Colon (tissue), 2 donors: ENCODE results near the gene SGIP1.
"Not testable (repeated sequence)": the region's sequence is repeated elsewhere in the genome, so short reads cannot be mapped to it uniquely, and the experiment has no call there.

Experiments used
- FAIRE-seq: peaks from 2 replicates; lab custom pipeline; 2012; peaks lifted over from hg19 to GRCh38; lab: Jason Lieb, UNC
- donor health status: control.
- donor health status: control.

Gene SGIP1

DNA sequence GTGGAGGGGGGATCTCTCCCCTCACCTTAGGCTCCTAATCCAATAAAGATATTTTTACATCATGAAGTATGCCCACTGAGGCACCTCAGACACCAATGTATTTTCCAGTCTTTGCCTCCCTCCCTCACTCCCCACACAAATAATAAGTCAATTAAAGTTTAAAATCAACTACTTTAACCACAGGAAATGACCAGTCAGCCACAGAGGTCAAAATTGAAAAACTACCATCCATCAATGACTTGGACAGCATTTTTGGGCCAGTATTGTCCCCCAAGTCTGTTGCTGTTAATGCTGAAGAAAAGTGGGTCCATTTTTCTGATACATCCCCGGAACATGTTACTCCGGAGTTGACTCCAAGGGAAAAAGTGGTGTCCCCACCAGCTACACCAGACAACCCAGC lies 147.7 kb downstream of the SGIP1 start:
- FAIRE-seq: no peak

DNA sequence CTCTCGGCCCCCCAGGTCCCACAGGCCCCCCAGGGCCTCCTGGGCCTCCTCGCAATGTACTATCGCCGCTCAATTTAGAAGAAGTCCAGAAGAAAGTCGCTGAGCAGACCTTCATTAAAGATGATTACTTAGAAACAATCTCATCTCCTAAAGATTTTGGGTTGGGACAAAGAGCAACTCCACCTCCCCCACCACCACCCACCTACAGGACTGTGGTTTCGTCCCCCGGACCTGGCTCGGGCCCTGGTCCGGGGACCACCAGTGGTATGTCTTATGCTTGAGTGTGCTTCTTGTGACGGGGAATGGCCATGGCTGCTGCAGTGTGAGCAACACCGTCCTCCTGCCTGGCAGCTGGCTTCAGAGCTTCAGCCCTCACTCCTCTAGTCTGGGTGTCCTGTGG lies 148.2 kb downstream of the SGIP1 start:
- FAIRE-seq: no peak

DNA sequence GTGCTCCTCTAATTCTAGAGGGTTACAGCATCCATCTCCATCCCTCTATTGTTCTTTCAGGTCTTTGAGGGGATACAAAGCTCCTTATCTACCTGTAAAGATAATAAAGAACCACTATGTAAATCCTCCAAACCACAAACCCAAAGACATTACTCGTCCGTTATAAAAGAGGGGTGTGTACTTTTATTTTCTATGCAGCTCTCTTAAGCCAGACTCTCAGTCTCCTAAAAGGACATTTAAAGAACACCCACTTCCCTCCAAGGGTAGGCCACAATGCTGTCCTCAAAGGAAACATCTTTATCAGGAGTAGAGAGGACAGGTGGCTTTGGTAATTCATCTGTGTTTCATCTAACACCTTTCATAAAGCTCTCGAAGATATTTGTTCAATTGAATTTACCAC lies 150.4 kb downstream of the SGIP1 start:
- no peak for FAIRE-seq

DNA sequence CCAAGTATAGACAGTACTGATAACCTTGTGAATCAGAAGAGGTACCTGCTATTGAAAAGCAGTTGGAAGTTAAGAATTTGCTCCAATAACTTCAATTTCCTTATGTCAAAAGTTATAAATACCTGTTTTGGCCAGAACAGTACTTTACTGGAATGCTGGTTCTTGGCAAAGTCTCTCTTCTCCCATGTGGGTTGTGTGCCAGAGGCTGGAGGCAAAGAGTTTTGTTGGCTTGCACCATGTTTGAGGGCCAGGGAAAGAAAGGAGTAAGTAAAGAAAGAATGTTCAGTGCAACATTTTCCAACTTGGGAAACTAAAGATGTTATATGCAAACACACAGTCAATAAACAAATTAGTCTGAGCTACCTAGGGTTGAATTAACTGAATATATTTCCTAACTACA lies 151.3 kb downstream of the SGIP1 start:
- FAIRE-seq: no peak

DNA sequence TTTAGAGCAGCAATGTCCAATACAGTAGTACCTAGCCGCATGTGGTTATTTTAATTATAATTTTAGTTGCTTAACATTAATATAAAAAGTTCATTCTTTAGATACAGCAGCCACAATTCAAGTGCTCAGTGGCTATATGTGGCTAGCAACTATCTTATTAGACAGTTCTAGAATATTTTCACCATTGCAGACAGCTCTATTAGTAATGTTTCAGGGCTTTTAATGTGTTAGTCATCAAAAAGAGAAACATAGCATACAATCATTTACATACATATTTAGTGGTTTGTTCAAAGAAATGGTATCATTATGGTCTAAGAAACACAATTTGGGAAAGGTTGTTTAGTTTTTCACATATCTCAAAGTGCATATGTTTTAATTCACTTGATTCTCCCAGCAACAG lies 151.7 kb downstream of the SGIP1 start:
- FAIRE-seq: no peak

- no peak for FAIRE-seq
Observed at GRCh38 chr1:66686406-66686805, 152.5 kb downstream of the SGIP1 start.

- no peak for FAIRE-seq
Observed at GRCh38 chr1:66687358-66687757, 153.4 kb downstream of the SGIP1 start.

DNA sequence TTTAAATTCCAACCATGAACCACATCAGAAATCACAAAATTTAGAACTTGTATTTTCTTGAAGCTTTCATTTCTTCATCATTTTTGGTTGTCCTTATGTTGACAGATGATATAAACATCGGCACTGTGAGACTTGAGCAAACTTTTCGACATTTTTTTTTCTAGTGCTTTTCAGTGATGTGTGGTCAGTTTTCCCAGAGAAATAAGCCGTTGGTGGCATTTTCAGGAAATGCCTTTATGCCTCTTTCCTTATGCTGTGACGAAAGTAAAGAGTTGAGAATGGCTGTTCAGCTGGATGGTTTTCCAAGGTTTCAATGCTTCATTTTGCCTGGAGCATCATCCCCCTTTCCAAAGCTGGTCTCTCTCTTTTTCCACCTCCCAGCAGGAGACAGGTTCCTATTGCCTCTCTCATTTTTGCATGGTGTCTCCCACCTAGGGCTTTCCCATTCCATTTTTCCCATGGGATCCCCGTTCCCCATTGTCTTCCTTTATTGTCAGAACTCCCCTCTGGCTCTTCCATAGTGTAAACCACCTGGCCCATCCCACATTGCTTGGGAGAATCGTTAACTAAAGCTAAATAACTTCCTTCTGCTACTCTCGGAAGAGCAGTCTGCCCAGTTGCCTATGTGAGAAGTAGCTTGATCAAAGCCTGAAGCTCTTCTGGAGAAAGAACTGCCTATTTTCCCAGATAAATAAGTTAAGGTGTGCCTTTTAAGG lies 156.9 kb downstream of the SGIP1 start:
- FAIRE-seq: no peak

GRCh38 chr1:66692681-66693080 lies 158.7 kb downstream of the SGIP1 start:
- no peak for FAIRE-seq

DNA sequence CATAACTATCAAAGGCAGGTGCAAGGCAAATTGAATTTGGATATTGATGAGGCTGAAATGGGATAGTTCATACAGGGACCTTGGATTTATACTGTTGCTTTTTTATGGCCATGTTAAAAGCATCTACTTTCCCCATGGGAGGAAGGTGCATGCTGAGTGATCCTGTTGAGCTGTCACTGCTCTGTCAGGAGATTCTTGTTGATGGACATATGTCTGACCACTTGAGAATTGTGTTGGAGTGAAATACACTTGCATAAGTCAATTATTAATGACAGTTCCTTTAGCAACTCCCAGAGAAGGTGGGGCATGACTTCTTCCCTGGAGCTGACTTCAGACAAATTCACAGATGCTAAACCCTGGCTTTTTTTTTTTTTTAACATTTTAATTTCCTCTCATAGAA lies 159.9 kb downstream of the SGIP1 start:
- no peak for FAIRE-seq

GRCh38 chr1:66695116-66695515 lies 161.2 kb downstream of the SGIP1 start:
- FAIRE-seq: no peak

DNA sequence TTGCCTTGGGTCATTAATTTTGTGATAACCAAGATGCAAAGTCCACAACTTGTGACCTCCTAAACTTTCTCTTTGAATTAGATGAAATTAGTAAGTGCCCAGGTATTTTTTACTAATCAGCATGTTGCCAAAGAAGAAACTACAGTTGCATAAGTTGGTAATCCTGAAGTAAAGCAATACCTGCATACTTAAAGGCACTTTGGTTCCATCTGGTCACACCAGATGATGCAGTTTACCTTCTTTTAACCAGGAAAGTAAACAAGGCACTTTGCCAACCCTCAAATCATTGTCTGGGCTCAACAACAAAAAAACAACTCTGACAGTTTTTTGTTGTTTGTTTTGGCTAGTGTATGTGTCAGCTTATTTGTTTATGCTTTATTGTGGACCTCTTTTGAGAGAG lies 162.8 kb downstream of the SGIP1 start:
- FAIRE-seq: no peak

DNA sequence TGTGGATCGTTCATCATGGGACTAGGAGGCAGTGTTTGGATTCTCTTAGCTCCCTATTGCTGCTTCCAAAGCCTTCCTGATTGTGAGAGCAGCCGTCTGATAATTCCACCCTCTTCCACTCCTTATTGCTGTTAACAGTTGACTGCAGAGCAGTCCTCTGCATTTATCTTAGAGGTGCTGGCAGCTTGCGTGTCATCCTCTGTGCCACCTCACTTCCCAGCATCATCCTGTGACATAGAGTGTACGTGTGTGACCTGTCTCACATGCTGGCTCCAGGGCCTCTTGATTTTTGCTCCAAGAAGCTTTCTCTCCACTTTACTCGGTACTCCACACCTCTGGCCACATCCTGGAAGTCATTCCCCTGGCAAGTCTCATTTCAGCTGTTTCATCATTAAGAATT lies 165.3 kb downstream of the SGIP1 start:
- FAIRE-seq: no peak

DNA sequence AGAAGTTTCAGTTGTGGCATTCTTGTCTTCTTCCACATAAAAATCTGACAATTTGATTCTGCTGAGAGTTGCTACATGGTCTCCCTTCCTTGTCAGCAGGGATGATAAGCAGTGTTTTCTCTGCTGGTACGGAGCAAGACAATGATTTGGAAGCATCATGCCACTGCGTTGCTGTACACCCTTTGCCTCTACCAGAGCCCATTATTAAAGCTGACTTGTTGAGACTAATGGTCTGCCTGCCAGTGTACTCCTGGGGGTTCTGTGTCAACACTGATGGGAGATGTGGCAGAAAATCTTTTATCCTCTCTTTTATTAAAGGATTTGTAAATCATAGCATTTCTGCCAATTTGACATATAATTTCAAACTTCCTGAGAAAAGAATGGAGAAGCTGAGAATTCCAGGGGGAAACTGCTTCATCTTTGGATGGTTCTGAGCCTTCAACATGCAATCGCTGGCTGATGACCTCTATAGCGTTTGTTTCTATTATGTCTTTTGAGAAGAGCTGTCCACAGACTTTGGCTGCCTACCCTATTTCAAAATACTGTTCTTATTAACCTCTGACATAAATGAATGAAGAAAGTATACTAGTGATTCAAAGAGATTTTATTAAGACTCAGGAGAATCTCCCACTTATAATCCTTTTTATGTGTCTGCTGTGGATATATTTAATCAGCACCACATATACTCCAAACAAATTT lies 170.4 kb downstream of the SGIP1 start:
- no peak for FAIRE-seq

DNA sequence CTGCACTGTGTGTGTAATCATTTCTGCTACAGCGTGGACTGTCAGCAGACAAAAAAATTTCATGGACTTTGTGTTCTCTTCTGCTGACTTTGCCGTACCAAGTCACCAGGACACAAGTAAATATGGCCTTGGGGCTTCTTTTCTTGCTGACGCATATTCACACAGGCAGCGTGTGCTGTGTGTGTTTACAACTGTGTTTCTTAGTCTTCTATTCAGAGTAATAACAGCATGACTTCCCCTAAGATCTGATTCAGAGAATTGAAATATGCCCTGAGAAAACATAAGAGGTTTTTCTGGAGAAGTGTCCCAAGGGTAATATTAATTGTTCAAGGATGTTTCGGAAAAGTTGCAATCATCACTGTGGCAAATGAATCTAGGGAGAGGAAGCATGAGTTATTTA lies 171.2 kb downstream of the SGIP1 start:
- FAIRE-seq: no peak

DNA sequence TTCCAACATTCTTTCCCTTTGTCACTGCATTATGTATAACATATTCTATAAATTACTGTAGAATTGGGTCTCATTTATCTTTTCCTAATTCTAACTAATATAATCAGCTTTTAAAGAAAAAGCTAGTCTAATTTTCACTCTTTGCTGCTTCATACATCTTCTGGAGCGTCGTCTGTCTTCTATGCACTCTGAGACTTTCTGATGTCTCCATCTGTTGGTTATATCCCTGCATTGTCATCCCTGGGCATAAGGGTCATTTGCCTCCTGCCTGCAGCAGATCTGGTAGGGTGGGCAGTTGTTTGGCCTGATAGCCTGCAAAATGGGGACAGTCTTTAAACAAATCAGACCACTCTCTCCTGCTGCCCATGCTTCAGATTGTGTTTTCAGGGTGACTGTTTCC lies 177.5 kb downstream of the SGIP1 start:
- FAIRE-seq: no peak

- FAIRE-seq: no peak
Observed at GRCh38 chr1:66712839-66713238, 178.9 kb downstream of the SGIP1 start.

- no peak for FAIRE-seq
Observed at GRCh38 chr1:66723985-66724384, 190.0 kb downstream of the SGIP1 start.

DNA sequence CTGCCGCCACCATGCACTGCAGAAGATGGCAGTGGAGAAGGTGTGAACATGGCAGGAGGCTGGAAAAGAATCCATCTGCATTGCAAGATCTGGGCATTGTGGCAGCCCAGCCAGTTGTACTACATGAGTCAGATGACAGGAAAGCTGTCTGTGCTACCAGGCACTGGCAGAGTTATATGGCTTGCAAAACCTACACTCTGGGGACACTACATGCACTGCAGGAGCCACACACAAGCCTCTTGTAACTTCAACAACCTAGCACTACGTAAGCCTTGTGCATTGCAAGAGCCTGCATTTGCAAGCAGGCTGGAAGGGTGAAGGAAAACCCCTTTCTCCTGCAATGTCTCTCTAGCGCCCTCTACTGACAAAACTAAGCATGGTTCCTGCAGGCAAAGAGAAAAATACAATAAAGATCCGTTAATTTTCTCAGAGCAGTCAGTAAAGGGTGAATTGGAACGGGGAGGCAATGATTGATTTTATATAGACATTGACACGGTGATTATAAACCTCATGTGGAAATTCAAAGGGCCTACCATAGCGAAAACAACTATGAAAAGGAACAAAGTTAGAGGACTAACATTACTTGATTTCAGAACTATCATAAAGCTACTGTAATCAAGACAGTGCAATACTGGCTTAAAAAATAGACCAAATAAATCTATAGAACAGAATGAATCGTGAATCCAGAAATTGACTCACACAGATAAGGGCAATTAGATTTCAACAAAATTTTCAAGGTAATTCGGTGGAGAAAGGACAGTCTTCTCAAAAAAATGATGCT lies 192.1 kb downstream of the SGIP1 start:
- no peak for FAIRE-seq

DNA sequence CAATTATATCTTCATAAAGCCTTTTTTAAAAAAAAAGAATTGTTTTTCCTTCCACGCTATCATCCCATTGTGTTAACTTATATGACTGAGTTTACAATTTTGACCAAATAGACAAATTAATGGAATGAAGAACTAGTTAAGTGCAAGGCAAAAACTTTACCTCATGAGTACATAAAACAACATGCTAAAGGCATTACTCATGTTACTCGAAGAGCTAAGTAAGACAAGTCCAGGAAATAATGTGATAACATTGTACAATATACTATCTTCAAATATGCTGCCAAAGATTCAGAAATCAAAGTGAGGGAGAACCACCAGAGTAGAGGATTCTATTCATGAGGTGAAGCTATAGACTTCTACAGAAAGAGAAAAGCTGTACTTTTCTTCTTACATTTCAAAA lies 194.1 kb downstream of the SGIP1 start:
- no peak for FAIRE-seq

- not testable (repeated sequence) for FAIRE-seq
Observed at GRCh38 chr1:66728716-66729115, 194.8 kb downstream of the SGIP1 start.

DNA sequence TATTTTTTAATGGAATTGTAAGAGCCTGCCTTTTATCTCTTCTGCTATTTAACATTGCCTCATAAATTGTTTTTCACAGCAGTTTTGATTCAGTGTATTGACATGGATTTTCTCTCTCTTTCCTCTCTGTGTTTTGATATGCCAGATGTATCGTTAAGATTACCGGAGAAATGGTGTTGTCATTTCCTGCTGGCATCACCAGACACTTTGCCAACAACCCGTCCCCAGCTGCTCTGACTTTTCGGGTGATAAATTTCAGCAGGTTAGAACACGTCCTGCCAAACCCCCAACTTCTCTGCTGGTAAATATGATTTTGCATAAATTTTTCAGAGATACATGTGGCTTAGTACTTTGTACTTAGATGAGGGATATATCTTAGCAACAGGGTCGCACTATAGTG lies 195.2 kb downstream of the SGIP1 start:
- no peak for FAIRE-seq

GRCh38 chr1:66729523-66729922 lies 195.6 kb downstream of the SGIP1 start:
- FAIRE-seq: no peak
